HL-60 (cell line): ENCODE measurements around the gene HTT-AS.

Experiments
- DNase-seq, 2 experiments: peaks; one replicate each; pipeline ENCODE4 v3.0.0-alpha.2; 2010 to 2020; ENCODE audit warnings: low read depth in 1 of 2, low spot score in 1 of 2
- H3K27ac ChIP-seq: fragments of 250-450 bp; sonication (Bioruptor Pico); replicated peaks from 2 replicates; pipeline ENCODE4 v1.5.1; 2020; ENCODE audit warnings: mild to moderate bottlenecking, moderate library complexity
- H3K27me3 ChIP-seq: fragments of 250-450 bp; sonication (Bioruptor Pico); 2 replicates; pipeline ENCODE4 v1.5.1; 2021; ENCODE audit warnings: mild to moderate bottlenecking, moderate library complexity; ENCODE audit not compliant: insufficient read depth, poor library complexity, severe bottlenecking
- H3K4me3 ChIP-seq: replicated peaks from 2 replicates; pipeline ENCODE4 v1.5.1; 2011; ENCODE audit warnings: mild to moderate bottlenecking, control low read depth, low read length; ENCODE audit not compliant: insufficient read depth
- CTCF ChIP-seq: IDR thresholded peaks from one replicate; pipeline ENCODE4 v1.5.1; 2011; ENCODE audit warnings: low read length, control low read depth, inconsistent platforms; ENCODE audit not compliant: insufficient read depth
- GABPA ChIP-seq: IDR thresholded peaks from 2 replicates; pipeline ENCODE4 v1.6.1; 2012; ENCODE audit warnings: low read depth
- POLR2AphosphoS5 ChIP-seq: IDR thresholded peaks from 2 replicates; pipeline ENCODE4 v1.6.1; 2012; ENCODE audit warnings: low read depth
- REST ChIP-seq: IDR thresholded peaks from 2 replicates; pipeline ENCODE4 v1.6.1; 2012; ENCODE audit warnings: low read depth; ENCODE audit not compliant: insufficient replicate concordance
- SPI1 ChIP-seq: IDR thresholded peaks from 2 replicates; pipeline ENCODE4 v1.6.1; 2012; ENCODE audit warnings: low read depth, mild to moderate bottlenecking, borderline replicate concordance

Gene HTT-AS

GRCh38 chr4:3041192-3042142 is 32.9 kb downstream of the HTT-AS start:
- Histone ChIP-seq H3K27ac (no peak overlapping the region), H3K4me3 (no peak overlapping the region), H3K27me3 (no peaks in the 10 kb centered on the region)
- peak in 1 of 2 experiments; percentile 68 for DNase-seq
- TF ChIP-seq REST, result no peak
- TF ChIP-seq POLR2AphosphoS5, result no peak
- TF ChIP-seq SPI1, result no peak
- no peak for TF ChIP-seq CTCF
- peak; percentile 43; the same call in 1 of the 2 replicates for TF ChIP-seq GABPA

GRCh38 chr4:3040452-3041191 is 33.7 kb downstream of the HTT-AS start:
- TF ChIP-seq CTCF (no peak), POLR2AphosphoS5 (no peak)
- Histone ChIP-seq H3K4me3 (no peak overlapping the region), H3K27me3 (no peaks in the 10 kb centered on the region), H3K27ac (no peak overlapping the region)
- no peak for DNase-seq

- TF ChIP-seq GABPA (no peak), POLR2AphosphoS5 (no peak), SPI1 (no peak)
- no peaks in the 10 kb centered on the region for H3K27me3 ChIP-seq
- no peak for DNase-seq
- H3K27ac ChIP-seq, result no peak overlapping the region
- no peak overlapping the region for H3K4me3 ChIP-seq
These were observed 34.5 kb downstream of the HTT-AS start for GRCh38 chr4:3039706-3040366.

GRCh38 chr4:3037957-3038461 is 36.3 kb downstream of the HTT-AS start:
- Histone ChIP-seq H3K27ac (no peak overlapping the region), H3K4me3 (no peak overlapping the region)

More at GRCh38 chr4:3037957-3038461, 36.3 kb downstream of the HTT-AS start:
- no peaks in the 10 kb centered on the region for H3K27me3 ChIP-seq
- TF ChIP-seq REST, result no peak
- no peak for TF ChIP-seq GABPA
- TF ChIP-seq POLR2AphosphoS5, result no peak
- no peak for TF ChIP-seq CTCF
- no peak for TF ChIP-seq SPI1
- DNase-seq, result peak in 1 of 2 experiments; percentile 7
